GM13977 (cell line): ENCODE results near the gene PSMD11.

Experiments
- DNase-seq: peaks from one replicate; pipeline ENCODE4 v3.0.0; 2012; ENCODE audit warnings: low spot score
- CTCF ChIP-seq: IDR thresholded peaks from 2 replicates; pipeline ENCODE4 v1.5.1; 2012; ENCODE audit warnings: mild to moderate bottlenecking, control low read depth; ENCODE audit not compliant: insufficient read depth; ENCODE audit errors: extremely low read depth, missing control alignments
- in situ Hi-C: fragments of 300-500 bp; cut with MboI; formaldehyde crosslinking; loops from one replicate; pipeline ENCODE4 v1.12.0; 2022; ENCODE audit warnings: low sequenced_read_pairs, low pct_unique_long_range_greater_than_20kb, mixed read lengths, inconsistent platforms; ENCODE audit not compliant: unreplicated experiment

Gene PSMD11

DNA sequence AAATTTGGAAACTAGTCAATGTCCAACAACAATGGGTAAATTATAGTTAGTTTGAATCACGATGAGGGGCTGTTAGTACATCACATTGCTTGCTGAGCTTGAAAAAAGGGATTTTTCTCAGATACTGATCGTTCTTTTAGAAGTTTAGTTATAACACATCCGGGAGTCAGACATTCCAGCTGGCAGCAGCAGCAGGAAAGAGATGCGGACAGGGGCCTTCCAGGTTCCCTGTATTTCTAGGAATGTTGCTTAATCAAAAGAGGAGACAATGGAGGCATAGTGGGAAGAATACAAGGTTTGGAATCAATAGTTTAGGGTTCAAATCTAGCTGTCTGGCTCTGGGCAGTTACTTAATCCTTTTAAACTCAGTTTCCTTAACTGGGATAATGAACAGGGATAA, 70.3 kb downstream of the PSMD11 start:
- in situ Hi-C loops, result no loop called here
- DNase-seq, result no peak
- TF ChIP-seq CTCF, result no peak

- TF ChIP-seq CTCF, result no peak
- peak; percentile 80 for DNase-seq
- in situ Hi-C loops, result no loop called here
Observed at GRCh38 chr17:32515677-32516383, 71.5 kb downstream of the PSMD11 start.

DNA sequence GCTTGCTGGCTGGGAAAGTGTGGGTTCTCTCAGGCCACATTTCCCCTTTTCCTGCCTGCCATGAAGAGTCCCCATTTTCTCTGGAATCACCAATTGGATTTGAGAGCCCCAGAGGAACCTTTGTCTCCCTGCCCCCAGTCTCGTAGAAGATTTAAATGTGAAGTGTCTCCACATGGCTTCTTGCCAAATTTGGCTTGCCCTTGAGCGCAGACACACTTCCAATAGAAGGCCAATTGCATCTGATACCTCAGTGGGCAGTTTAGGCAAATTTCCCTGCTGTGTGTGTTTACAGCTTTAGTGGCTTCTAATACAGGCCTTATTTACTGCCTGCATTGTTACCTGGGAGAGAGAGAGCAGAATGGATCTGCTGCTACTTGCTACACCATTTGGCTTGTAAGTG, 72.1 kb downstream of the PSMD11 start:
- in situ Hi-C loops, result no loop called here
- DNase-seq, result no peak
- TF ChIP-seq CTCF, result no peak

GRCh38 chr17:32516940-32517701, 72.8 kb downstream of the PSMD11 start:
- no peak for DNase-seq
- no peak for TF ChIP-seq CTCF
- in situ Hi-C loops, result no loop called here

DNA sequence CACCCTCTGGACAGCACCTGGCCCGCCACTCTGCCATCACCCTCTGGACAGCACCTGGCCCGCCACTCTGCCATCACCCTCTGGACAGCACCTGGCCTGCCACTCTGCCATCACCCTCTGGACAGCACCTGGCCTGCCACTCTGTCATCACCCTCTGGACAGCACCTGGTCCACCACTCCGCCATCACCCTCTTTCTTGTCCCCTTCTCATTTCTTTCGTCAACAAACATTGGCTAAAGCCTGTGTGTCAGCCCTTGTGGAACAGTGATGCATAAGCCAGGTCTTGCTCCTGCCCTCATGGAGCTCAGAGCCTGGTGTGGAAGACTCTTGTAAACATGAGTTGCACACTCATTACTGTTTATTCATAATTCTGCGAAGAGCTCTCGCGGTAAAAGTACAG, 73.7 kb downstream of the PSMD11 start:
- TF ChIP-seq CTCF, result no peak
- DNase-seq, result no peak
- in situ Hi-C loops, result no loop called here

GRCh38 chr17:32518646-32519227, 74.4 kb downstream of the PSMD11 start:
- DNase-seq, result no peak
- no peak for TF ChIP-seq CTCF
- in situ Hi-C loops, result no loop called here
